Measurements from ENCODE around the gene TMEM92.
"Not testable (repeated sequence)": the region's sequence is repeated elsewhere in the genome, so short reads cannot be mapped to it uniquely, and the experiment has no call there.

The TMEM92 gene

GRCh38 chr17:50301891-50302584 is 27.8 kb downstream of the TMEM92 start:
- no peak for ATAC-seq

- ATAC-seq: no peak
Observed at GRCh38 chr17:50303051-50303450, 28.8 kb downstream of the TMEM92 start.

GRCh38 chr17:50303596-50303995 is 29.3 kb downstream of the TMEM92 start:
- ATAC-seq: no peak

- no peak for ATAC-seq
Observed at GRCh38 chr17:50304781-50305404, 30.6 kb downstream of the TMEM92 start.

GRCh38 chr17:50307654-50308053 is 33.4 kb downstream of the TMEM92 start:
- no peak for ATAC-seq

- no peak for ATAC-seq
Observed at GRCh38 chr17:50308666-50309065, 34.4 kb downstream of the TMEM92 start.

- no peak for ATAC-seq
Observed at GRCh38 chr17:50310455-50311111, 36.3 kb downstream of the TMEM92 start.

- no peak for ATAC-seq
Observed at GRCh38 chr17:50311112-50311460, 36.8 kb downstream of the TMEM92 start.

GRCh38 chr17:50311483-50311882 is 37.2 kb downstream of the TMEM92 start:
- ATAC-seq: no peak

- no peak for ATAC-seq
Observed at GRCh38 chr17:50312308-50312707, 38.0 kb downstream of the TMEM92 start.

GRCh38 chr17:50314456-50315011 is 40.3 kb downstream of the TMEM92 start:
- no peak for ATAC-seq

- no peak for ATAC-seq
Observed at GRCh38 chr17:50316016-50316587, 41.8 kb downstream of the TMEM92 start.

- ATAC-seq: not testable (repeated sequence)
Observed at GRCh38 chr17:50316660-50317059, 42.4 kb downstream of the TMEM92 start.

GRCh38 chr17:50317121-50317520 is 42.9 kb downstream of the TMEM92 start:
- no peak for ATAC-seq

- no peak for ATAC-seq
Observed at GRCh38 chr17:50318501-50319285, 44.4 kb downstream of the TMEM92 start.

- ATAC-seq: no peak
Observed at GRCh38 chr17:50319306-50320004, 45.2 kb downstream of the TMEM92 start.

GRCh38 chr17:50322271-50322670 is 48.0 kb downstream of the TMEM92 start:
- no peak for ATAC-seq

- ATAC-seq: no peak
Observed at GRCh38 chr17:50323060-50323459, 48.8 kb downstream of the TMEM92 start.

GRCh38 chr17:50325906-50326305 is 51.6 kb downstream of the TMEM92 start:
- no peak for ATAC-seq

- no peak for ATAC-seq
Observed at GRCh38 chr17:50326831-50327364, 52.6 kb downstream of the TMEM92 start.

Measured in activated CD4-positive, CD25-positive, alpha-beta regulatory T cell treated with anti-CD3 and anti-CD28 coated beads, Interleukin-2, amount 50 U/mL, for 24 hours (primary cell).